LNCaP clone FGC (cell line): Measurements from ENCODE around the gene PLXNB3.

Experiments
- DNase-seq: peaks from one replicate; pipeline ENCODE4 v3.0.0-alpha.2; 2011; ENCODE audit warnings: low read depth
- H3K4me3 ChIP-seq: 2 replicates; pipeline ENCODE4 v1.5.1; 2011; ENCODE audit warnings: mild to moderate bottlenecking, low read depth, low read length, control low read depth
- CTCF ChIP-seq: IDR thresholded peaks from 2 replicates; pipeline ENCODE4 v1.5.1; 2012; ENCODE audit warnings: mild to moderate bottlenecking; ENCODE audit not compliant: control insufficient read depth, insufficient read depth; ENCODE audit errors: extremely low read depth

The PLXNB3 gene

DNA sequence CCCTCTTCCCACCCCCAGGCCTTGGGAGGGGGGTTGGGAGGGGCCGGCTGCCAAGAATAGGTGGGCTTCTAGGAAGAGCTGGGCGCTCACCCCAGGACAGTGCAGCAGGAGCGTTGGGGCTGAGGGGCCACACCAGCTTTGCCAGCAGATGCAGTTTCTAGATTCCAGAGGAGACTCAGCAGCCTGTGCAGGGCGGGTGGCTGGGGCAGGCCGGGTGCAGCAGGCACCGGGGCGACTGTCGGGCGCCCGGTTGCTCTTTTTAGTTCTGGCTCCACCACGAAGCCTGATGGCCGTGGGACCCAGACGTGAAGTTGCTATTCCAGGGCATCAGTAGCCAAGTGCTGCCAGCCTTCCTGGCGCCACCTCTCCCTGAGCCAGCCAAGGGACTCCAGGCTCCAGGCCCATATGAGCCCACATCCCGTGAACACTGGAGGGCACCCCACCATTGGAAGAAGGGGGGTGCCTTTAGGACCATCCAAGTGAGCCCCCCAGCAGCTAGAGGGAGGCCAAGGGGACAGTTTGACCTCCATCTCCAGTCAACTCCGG is 36.2 kb downstream of the PLXNB3 start:
- H3K4me3 ChIP-seq, result no peak overlapping the region
- no peak for DNase-seq
- no peak for TF ChIP-seq CTCF

- no peak overlapping the region for H3K4me3 ChIP-seq
- no peak for TF ChIP-seq CTCF
- DNase-seq, result no peak
Measured at GRCh38 chrX:153800746-153801145, 36.7 kb downstream of the PLXNB3 start.

DNA sequence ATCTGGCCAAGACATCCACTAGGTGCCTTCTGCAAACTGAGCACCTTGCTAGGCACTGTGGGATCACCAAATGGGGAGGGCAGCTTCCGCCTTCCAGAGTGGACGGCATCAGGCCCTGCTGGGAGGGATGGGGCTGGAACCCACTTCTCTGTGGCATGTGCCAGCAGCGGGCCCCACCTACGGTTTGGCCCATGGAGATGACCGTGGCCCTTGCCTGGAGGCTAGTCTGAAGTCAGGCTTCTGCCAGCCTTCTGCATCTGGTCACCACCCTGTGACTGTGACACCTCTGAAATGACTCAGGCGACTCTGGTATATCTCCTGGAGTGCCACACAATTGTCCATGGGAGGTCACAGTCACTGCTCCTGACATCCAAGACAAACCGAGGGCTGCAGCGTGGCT is 37.6 kb downstream of the PLXNB3 start:
- no peak for DNase-seq
- H3K4me3 ChIP-seq, result no peak overlapping the region
- no peak for TF ChIP-seq CTCF

DNA sequence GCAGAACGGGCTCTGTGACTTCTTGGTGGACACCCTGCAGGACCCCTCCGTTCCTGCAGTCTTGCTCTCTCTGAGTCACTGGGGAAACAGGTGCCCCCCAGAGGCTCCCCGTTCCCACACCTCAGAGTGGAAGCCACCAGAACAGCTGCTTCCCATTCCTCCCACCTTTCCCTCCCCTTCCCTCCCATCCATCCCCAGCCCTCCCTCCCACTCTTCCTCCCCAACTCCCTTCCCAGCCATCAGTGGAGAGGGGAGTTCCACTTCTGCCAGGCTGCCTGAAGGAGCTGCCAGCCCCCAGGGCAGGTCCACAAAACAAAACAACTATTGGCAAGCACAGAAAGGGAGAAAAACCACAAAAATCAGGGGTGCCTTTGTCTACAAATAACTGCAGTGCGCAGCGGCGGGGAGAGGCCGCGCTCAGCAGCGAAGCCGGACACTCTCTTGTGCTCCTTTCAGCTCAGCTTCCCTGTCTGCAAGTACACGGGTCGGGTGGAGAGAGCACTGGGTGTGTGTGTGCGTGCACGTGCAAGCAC is 38.5 kb downstream of the PLXNB3 start:
- TF ChIP-seq CTCF, result no peak
- DNase-seq, result no peak
- no peak overlapping the region for H3K4me3 ChIP-seq

DNA sequence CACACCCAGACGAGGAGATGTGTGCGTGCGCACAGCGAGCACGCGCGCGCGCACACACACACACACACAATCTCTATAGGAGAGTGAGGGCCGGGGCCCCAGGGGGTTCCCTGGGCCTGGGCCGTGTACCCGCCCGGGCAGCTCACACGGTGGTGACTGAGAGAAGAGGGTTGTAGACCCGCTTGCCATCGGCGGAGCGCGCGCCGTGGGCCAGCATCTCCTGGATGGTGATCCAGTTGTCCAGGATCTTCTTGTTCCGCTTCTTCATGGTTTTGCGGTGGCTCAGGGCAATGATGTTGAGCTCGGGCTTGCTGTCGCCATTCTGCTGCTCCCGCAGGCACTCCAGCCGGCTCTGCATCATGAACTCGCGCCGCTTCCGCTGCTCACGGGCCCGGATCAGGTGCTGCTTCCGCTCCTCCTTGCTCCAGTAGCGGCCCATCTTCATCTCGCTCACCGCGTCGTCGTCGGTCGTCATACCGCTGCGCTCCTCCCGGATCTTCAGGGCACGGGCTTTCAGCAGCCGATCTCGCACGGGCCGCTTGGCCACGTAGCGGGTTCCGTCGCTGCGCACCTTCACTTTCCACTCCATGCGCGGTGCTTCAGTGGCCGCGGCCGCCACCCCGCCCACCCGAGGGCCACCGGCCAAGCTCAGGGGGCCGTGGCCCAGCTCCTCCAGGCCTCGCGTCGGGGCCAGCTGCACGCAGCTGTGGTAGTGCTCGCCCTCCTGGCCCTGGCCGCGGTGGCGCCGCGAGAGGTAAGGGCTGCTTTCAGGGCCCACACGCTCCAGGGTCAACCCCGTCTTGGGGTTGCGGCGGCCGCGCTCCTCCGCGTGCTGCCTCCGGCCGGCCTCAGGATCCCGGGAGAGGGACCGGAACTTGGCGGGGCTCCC is 39.4 kb downstream of the PLXNB3 start:
- no peak for DNase-seq
- TF ChIP-seq CTCF, result no peak
- H3K4me3 ChIP-seq, result no peak overlapping the region

DNA sequence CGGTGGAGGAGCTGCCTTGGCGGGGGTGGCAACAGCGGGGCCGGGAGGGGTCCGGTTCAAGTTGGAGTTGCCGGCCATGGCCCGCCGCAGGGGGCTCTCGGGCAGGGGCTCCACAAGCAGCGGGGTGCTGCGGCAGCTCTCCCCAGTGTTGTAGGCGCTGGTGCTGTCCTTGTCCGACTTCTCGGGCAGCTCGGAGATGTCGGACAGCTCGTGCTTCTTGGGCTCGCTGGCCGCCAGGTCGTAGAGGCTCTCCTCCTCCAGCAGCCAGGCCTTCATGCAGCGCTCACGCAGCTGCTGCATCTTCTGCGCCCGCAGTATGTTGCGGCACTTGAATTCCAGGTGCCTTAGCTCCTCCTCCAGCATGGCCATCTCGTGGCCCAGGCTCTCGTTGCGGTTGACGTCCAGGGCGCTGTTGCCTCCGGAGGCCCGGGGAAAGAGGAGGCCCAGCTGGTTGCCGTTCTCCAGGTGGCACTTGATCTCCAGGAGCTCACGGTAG is 40.1 kb downstream of the PLXNB3 start:
- TF ChIP-seq CTCF, result no peak
- no peak for DNase-seq
- no peak overlapping the region for H3K4me3 ChIP-seq

DNA sequence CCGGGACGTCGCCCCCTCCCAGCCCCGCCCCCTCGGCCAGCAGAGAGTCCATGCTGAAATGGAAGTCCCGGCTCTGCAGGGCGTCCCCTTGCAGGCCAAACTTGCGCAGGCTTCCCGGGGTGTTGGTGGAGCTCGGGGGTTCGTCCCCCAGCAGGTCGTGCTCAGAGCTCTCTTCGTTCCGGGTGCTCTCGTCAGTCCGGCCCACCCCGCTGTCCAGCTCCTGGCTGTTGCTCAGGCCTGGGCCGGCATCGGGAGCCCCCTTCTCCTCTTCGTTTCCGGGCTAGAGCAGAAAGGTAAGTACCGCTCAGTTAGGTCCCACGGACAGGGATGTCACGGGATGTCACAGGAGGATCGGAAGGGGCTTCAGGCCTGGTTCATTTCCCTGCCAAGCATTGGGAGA is 40.6 kb downstream of the PLXNB3 start:
- TF ChIP-seq CTCF, result no peak
- no peak overlapping the region for H3K4me3 ChIP-seq
- DNase-seq, result no peak
